GM18502 (cell line): ENCODE measurements around the gene PRRX2.
A peak's percentile ranks its signal among the peaks of the same experiment; 100 is the strongest.

Experiments
- ATAC-seq: cut with Tn5 transposase; IDR thresholded peaks from one replicate; pipeline ENCODE4 v1.9.1; 2021; ENCODE audit warnings: mild to moderate bottlenecking; ENCODE audit not compliant: unreplicated experiment, poor library complexity

The PRRX2 gene

GRCh38 chr9:129665389-129665775, at the start of gene PRRX2:
Gene PRRX2 (plus strand): TSS chr9:129665647. CDS start chr9:129665868, 221 bp downstream.
- no peak for ATAC-seq

DNA sequence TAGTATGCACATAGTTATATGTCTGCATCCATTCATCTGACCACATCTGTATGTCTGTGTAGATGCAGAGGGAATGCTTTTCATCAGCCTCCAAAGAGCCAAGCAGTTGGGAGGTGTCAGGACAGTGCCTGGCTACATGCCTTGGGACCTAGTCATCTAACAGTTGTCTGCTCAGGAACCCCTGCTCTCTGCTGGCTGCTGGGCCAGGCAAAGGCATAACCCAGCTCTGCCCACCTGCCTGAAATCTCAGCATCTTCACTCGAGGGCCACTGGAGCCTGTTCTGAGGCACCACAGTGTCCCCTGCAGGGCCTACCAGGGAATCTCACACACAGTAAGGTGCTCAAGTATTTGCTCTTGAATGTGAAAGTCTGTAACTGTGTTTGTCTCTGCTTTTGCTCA, 48.3 kb upstream of the PRRX2 start:
- ATAC-seq, result no peak

- no peak for ATAC-seq
Observed at GRCh38 chr9:129619787-129620668, 45.4 kb upstream of the PRRX2 start.

GRCh38 chr9:129620669-129621295, 44.7 kb upstream of the PRRX2 start, which contains the start of gene C9orf50:
Gene C9orf50 (minus strand): TSS chr9:129621101. CDS start chr9:129620574, 527 bp downstream.
- ATAC-seq, result no peak

- no peak for ATAC-seq
Observed at GRCh38 chr9:129623331-129623730, 42.1 kb upstream of the PRRX2 start.

DNA sequence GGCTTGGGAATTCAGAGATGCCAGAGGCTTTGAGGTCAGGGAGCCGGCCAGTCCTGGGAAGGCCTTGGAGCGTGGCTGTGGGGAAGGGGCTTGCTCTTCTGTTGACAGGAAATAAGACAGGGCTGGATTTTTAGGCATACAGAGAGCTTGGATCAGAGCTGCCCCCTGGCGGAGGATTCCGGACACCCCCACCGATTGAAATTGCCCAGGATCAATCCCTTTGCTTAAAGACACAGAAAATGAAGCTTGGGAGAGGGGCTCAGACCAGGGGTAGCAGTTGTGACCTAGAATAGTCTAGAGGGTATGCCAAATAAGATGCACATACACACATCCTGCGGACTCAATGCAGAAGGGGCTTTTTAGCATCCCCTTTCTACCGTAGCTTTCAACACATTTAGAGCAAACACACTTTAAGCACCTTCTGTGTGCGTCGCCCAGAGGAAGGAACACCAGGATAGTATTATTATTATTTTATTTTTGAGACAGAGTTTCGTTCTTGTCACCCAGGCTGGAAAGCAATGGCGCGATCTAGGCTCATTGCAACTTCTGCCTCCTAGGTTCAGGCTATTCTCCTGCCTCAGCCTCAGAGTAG, 41.2 kb upstream of the PRRX2 start:
- no peak for ATAC-seq

GRCh38 chr9:129624947-129625346, 40.5 kb upstream of the PRRX2 start:
- ATAC-seq, result no peak

GRCh38 chr9:129626079-129626624, 39.3 kb upstream of the PRRX2 start, which contains the start of gene NTMT1:
Gene NTMT1 (plus strand): TSS chr9:129626163. CDS start chr9:129632704, 6,541 bp downstream.
- peak; percentile 80 for ATAC-seq

- ATAC-seq, result peak; percentile 28
Observed at GRCh38 chr9:129626625-129627284, 38.7 kb upstream of the PRRX2 start.

GRCh38 chr9:129627556-129628440, 37.6 kb upstream of the PRRX2 start:
- no peak for ATAC-seq

- ATAC-seq, result no peak
Observed at GRCh38 chr9:129628709-129629108, 36.7 kb upstream of the PRRX2 start.

DNA sequence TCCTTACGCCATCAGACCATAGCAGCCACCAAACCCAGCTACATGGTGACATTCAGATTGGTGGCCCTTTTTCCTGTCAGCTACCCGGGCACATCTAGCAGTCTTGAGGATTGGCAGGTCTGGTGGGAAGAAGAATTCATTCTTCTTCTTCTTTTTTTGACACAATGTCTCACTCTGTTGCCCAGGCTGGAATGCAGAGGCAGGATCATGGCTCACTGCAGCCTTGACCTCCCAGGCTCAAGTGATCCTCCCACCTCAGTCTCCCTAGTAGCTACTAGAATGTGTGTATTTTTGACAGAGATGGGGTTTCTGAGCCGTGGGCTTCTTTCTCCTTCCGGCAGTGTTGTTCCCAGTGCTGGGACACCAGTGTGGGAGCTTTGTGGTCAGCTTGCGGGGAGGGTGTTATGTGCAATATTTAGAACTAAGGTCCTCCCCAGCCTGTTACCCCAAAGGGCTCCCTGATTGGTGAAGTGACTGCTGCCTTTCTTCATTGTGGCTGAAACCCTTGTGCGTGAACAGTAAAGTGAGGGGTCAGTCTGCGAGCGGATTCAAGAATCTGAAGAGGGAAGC, 36.1 kb upstream of the PRRX2 start:
- ATAC-seq, result no peak

DNA sequence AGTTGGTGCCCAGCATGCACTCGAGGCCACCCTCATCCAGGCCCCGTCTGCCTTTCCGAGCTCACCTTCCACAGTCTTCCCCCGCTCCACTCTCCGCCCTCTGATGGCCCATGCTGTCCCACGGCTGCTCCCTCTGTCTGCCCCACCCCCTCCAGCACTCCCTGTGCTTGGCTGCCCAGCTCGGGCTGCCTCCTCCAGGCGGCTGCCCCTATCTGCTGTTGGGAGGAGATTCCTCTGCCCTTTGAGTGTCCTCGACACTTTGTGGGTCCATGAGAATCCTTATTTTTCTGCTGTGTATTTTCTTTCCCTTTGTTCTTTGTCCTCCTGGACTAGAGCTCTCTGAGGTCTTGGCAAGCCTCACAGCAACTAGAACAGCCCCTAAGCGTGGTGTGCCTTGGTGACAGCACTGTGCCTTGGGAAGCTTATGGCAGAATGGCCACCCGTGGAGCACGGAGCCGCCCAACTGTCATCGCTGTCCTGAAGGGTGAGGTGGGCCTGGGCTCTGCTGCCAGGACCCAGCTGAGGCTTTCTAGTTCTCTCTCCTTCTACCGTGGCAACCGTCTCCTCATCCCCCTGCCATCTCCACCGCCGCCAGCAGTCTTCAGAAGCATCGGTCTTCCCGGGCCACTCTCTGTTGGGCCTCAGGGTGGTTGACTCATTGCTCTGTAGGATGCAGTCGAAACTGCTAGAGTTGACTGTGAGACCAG, 34.3 kb upstream of the PRRX2 start:
- ATAC-seq, result no peak

DNA sequence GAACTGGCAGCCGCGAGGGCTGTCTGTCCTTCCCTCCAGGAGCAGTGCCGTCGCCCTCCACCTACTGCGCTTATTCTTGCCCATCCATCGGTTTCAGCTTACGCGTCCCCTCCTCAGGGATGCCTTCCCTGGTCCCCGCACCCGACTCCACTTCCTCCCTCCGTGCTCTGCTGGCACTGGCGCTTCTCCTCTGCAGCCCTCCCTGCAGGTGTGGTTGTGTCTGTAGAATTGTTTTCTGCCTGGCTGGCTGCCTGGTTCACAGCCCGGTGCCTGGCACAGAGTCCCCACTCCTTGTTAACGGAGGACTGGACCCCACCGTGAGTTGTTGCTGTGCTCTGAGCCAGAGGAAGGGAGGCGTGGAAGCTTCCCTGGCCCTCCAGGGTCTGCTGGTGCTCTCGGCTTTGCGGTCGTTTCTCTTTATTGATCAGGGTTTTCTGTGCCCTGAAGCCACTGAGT, 33.7 kb upstream of the PRRX2 start:
- no peak for ATAC-seq

GRCh38 chr9:129632460-129632859, 33.0 kb upstream of the PRRX2 start:
- no peak for ATAC-seq

DNA sequence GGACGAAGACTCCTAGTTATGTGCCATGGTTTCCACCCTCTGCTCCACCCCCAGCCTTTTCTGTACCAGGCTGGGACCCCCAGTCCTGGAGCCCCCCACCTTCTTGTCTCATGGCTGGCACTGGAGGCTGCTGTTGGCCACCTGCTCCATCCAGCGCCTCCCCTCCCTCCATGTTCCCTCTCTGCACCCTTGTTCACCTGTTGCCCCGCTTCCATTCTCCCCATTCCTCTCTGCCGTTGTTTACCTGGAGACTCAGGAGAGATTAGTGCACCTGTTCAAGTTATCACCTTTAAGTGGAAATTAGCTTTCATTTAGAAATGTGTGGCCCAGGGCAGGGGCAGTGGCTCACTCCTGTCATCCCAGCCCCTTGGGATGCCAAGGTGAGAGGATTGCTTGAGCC, 32.2 kb upstream of the PRRX2 start:
- ATAC-seq, result no peak

DNA sequence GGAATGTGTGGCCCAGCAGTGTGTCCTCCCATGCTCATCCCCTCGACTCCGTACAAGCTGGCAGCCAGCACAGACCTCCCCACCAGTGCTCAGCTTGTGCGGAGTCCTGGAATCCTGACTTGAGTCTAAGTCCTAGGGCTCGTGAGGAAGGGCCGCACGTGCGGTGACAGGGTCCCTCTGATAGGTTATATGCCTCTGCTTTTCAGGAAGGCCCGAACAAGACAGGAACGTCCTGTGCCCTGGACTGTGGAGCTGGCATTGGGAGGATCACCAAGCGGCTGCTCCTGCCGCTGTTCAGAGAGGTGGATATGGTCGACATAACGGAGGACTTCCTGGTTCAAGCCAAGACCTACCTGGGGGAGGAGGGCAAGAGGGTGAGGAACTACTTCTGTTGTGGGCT, 31.6 kb upstream of the PRRX2 start:
- ATAC-seq, result no peak
